Articular chondrocyte of knee joint (primary cell): ENCODE results near the gene ASCC1. TPM values are rescaled to one million over a fixed set of nuclear protein-coding genes. Genes with fewer than 3 reads are reported as not detected.

Source experiments
- small RNA-seq: library from RNA; depleted of rRNA; stranded (forward); fragments of <200 nt; gene quantifications from one replicate; pipeline ENCODE3, GENCODE V24; 2012
- total RNA-seq: library from RNA; depleted of rRNA; stranded (reverse); fragments of >200 nt; gene quantifications from 2 replicates; pipeline ENCODE4 v1.2.3, GENCODE V29; 2012

Gene ASCC1, protein sequence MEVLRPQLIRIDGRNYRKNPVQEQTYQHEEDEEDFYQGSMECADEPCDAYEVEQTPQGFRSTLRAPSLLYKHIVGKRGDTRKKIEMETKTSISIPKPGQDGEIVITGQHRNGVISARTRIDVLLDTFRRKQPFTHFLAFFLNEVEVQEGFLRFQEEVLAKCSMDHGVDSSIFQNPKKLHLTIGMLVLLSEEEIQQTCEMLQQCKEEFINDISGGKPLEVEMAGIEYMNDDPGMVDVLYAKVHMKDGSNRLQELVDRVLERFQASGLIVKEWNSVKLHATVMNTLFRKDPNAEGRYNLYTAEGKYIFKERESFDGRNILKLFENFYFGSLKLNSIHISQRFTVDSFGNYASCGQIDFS
- total RNA-seq: 42.7 and 46.3 TPM in 2 replicates

DNA sequence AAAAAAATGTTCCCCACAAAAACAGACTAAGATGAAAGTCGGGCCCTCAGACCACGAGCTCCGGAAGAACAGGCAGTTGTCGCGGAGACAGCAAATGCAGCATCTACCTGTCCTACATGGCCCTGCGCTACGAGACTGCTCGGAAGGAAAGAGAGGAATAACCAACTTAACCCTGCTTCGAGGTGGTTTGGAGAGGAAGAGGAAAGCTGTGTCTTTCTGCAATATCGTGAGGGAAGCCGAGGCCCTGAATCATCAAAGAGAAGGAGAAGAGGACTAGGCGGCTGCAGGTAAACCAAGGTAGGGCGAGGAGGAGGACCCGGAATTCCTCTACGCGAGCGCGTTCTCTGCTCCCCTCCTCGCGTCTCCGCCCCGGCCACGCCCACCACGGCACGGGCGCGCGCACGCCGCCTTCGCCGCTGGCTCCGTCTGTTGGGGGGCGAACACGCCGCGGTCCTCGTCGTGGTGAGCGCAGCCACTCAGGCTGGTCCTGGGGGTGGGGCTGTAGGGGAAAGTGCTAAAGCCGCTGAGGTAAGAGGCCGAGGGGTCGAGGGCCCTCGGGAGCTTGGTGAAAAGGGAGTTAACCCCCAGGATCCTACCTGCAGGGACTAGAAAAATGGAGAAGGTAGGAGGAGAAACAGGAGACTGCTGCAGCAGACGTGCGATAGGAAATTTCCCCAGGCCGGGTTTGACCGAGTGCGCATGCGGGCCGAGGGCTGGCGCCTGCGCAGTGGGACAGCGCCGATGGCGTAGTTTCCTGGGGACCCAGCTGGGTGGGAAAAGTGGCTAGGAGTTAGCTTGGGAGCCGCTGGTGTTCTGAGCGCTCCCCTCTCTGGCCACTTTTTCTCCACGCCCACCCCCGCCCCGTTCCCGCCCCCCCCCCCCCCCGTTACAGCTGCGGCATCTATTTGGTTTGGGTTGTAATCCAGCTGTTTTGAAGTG, at the start of gene ASCC1, which contains the start of gene ANAPC16:
Gene ASCC1 (minus strand): TSS at position 666 of the 939 bp plus-strand sequence. CDS start 2,978 bp downstream, outside the sequence.
Gene ANAPC16 (plus strand): TSS at position 402 of the 939 bp plus-strand sequence. CDS start 7,903 bp downstream, outside the sequence.

DNA sequence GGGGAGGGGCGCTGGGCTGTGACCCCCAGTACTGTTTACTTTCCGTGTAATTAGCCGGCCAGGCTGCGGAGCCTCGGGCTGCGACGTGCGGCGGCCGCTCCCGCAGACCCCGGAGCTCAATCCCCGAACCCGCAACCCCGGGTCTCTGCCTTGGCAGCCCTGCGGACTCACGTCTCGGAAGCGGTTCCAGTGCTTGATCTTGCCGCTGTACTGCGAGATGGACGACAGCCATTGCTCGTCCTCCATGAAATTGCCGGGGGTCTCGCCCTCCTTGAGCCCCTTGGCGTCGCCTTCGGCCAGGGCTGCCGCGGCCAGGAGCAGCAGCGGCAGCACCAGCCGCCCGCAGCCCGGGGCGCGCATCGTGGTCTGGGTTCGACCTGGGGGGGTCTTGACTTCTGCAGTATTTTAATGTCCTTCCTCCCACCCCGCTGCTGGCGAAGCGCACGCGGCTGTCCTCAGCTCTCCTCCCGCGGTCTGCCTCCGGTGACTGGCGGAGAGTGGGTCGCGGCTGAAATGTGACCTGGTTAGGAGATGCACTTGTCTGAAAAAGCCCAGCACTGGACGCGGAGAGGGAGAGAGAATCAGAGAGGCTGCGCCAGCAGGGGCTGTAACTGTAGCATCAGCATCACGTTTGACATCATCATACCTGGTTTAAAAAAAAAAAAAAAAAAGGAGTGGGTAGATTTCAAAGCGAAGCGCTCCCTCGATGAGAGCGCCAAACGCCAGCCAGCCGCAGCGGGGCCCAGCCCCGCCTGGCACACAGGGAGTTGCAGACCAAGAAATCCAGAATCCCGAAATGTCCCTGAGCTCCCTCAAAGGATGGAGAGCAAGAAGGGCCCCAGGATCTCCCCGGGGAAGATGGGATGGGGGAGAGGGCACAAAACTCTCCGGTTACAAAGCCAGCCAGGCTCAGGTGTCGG, 127.8 kb downstream of the ASCC1 start, which contains the start of gene SPOCK2:
Gene SPOCK2 (minus strand): TSS at position 583 of the 920 bp plus-strand sequence. CDS start 223 bp downstream, at position 360.

Small RNAs within 50 kb of the gene (small RNA-seq; reads per million reads assigned to genes)
- gene RF00019: not detected
- not detected for gene RF00340

Other genes with a start within 250 kb of the ASCC1 start
- 0.11 and 0.13 TPM in 2 replicates for gene SPOCK2, start 127.7 kb downstream of the ASCC1 start, total RNA-seq
- 78.1 and 79.6 TPM in 2 replicates for gene ANAPC16, start 264 bp downstream of the ASCC1 start, total RNA-seq
- 150 and 218 TPM in 2 replicates for gene DDIT4, start 57.6 kb upstream of the ASCC1 start, total RNA-seq
- gene DNAJB12, start 138.6 kb upstream of the ASCC1 start, total RNA-seq: 29.6 and 35.8 TPM in 2 replicates